HepG2 (cell line): ENCODE measurements around the gene PTCD2. TPM values are rescaled to one million over a fixed set of nuclear protein-coding genes. Genes with fewer than 3 reads are reported as not detected.

Experiments
- ELF3 ChIP-seq: IDR thresholded peaks from 2 replicates; pipeline ENCODE4 v1.6.1; 2016; ENCODE audit warnings: missing genetic modification reagents, missing compliant biosample characterization
- IRX3 ChIP-seq: sonication (generic); formaldehyde crosslinking; IDR thresholded peaks from 2 replicates; pipeline ENCODE4 v1.8.1; 2023; ENCODE audit warnings: mild to moderate bottlenecking, low read depth, missing genetic modification reagents, borderline replicate concordance
- KAT2B ChIP-seq: fragments of 150-350 bp; IDR thresholded peaks from 2 replicates; pipeline ENCODE4 v1.6.1; 2014; ENCODE audit warnings: low read depth, low read length, borderline replicate concordance
- RXRA ChIP-seq: sonication (generic); formaldehyde crosslinking; IDR thresholded peaks from 2 replicates; pipeline ENCODE4 v1.5.1; 2020; ENCODE audit warnings: missing genetic modification reagents
- SRF ChIP-seq: IDR thresholded peaks from 2 replicates; pipeline ENCODE4 v1.6.1; 2011; ENCODE audit warnings: mild to moderate bottlenecking, low read depth, low read length, moderate library complexity
- ZMYM4 ChIP-seq: sonication (generic); formaldehyde crosslinking; IDR thresholded peaks from 2 replicates; pipeline ENCODE4 v1.8.1; 2023; ENCODE audit warnings: mild to moderate bottlenecking, missing genetic modification reagents
- polyA plus RNA-seq, 8 experiments: library from polyadenylated mRNA; depleted of rRNA in 3 of 8; stranded (reverse) in 7 of 8; unstranded in 1 of 8; fragments of >200 nt; fragmentation: Illumina TruSeq in 4 of 8; extraction: Trizol in 4 of 8; gene quantifications; 2 replicates each; pipeline versions ENCODE4 v1.2.1 to v1.2.3, GENCODE V29; 2011 to 2016; ENCODE audit warnings: low read depth in 4 of 8, missing spikeins in 1 of 8, mixed read lengths in 1 of 8; ENCODE audit not compliant: insufficient read depth in 1 of 8
- total RNA-seq, 5 experiments: library from RNA; depleted of rRNA; stranded (reverse); fragments of >200 nt; fragmentation: Illumina TruSeq; extraction: Trizol; gene quantifications; 2 replicates each; pipeline ENCODE4 v1.2.3, GENCODE V29; 2016; ENCODE audit warnings: low read depth in 1 of 5
- TF ChIP-seq, protein P1 (sequence below), 2 experiments: fragments of 450-650 bp in 1 of 2; sonication (generic) in 1 of 2; formaldehyde crosslinking; IDR thresholded peaks; 2 replicates each; pipeline versions ENCODE4 v1.5.0 to v1.8.0; 2020 to 2022; ENCODE audit warnings: mild to moderate bottlenecking in 1 of 2, missing genetic modification reagents in 1 of 2
- TF ChIP-seq, protein P2 (sequence below): sonication (generic); formaldehyde crosslinking; IDR thresholded peaks from 2 replicates; pipeline ENCODE4 v1.4.0; 2020; ENCODE audit warnings: missing genetic modification reagents
- TF ChIP-seq, protein P3 (sequence below): sonication (generic); formaldehyde crosslinking; IDR thresholded peaks from 2 replicates; pipeline ENCODE4 v1.4.0; 2020; ENCODE audit warnings: missing genetic modification reagents

PTCD2 gene
- total and polyA plus RNA-seq, 2 of the 13 experiments (the other 11 are each of a cell fraction or from before 2014, with no cell fraction given) = 5.3 to 6.4 TPM

DNA sequence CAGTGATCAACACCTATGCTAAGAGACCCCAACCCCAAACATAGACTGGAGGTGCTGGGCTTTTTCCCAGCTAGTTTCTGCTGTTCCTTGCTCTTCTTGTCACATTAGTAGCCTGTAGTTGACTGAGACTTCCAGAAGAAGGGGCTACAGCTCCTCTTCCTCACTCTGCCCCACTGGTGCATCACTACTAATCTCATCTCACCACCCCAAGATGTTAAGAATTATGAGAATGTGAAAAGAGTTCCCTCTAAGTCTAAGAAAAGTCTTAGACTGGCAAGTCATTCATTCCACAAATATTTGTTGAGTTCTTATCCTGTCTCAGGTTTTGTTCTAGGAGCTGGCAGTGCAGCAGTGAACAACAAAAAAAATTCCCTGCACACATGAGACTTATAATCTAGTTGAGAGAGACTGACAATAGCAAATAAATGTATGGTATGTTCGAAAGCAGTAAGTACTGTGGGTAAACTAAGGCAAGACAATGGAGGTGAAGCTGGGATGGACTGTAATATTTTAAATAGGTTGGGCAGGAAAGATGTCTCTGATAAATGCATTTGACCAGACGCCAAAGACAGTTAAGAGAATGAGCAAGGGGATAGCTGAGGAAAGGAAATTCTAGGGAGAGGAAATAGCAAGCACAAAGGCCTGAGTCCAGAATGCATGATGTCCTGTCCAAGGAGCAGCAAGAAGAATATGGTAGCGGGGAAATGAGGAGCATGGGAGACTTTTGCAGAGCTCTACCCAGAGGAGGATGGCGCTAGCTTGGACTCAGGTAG, 92.3 kb downstream of the PTCD2 start (continued):
- TF ChIP-seq RXRA (CRISPR knock-in tag) (no peak), ELF3 (CRISPR knock-in tag) (no peak), ZMYM4 (no peak), IRX3 (CRISPR knock-in tag) (no peak), SRF (no peak), KAT2B (no peak)
- TF ChIP-seq, protein P1, sequence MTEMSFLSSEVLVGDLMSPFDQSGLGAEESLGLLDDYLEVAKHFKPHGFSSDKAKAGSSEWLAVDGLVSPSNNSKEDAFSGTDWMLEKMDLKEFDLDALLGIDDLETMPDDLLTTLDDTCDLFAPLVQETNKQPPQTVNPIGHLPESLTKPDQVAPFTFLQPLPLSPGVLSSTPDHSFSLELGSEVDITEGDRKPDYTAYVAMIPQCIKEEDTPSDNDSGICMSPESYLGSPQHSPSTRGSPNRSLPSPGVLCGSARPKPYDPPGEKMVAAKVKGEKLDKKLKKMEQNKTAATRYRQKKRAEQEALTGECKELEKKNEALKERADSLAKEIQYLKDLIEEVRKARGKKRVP (CRISPR knock-in tag; IDR thresholded peaks at IDR 0.05) = no peak
- TF ChIP-seq, protein P2, sequence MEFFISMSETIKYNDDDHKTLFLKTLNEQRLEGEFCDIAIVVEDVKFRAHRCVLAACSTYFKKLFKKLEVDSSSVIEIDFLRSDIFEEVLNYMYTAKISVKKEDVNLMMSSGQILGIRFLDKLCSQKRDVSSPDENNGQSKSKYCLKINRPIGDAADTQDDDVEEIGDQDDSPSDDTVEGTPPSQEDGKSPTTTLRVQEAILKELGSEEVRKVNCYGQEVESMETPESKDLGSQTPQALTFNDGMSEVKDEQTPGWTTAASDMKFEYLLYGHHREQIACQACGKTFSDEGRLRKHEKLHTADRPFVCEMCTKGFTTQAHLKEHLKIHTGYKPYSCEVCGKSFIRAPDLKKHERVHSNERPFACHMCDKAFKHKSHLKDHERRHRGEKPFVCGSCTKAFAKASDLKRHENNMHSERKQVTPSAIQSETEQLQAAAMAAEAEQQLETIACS (CRISPR knock-in tag) = no peak
- TF ChIP-seq, protein P3, sequence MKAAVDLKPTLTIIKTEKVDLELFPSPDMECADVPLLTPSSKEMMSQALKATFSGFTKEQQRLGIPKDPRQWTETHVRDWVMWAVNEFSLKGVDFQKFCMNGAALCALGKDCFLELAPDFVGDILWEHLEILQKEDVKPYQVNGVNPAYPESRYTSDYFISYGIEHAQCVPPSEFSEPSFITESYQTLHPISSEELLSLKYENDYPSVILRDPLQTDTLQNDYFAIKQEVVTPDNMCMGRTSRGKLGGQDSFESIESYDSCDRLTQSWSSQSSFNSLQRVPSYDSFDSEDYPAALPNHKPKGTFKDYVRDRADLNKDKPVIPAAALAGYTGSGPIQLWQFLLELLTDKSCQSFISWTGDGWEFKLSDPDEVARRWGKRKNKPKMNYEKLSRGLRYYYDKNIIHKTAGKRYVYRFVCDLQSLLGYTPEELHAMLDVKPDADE (CRISPR knock-in tag) = no peak
